Breast epithelium (tissue), 3 donors: Measurements from ENCODE around the gene SYTL3.
"Not testable (repeated sequence)": the region's sequence is repeated elsewhere in the genome, so short reads cannot be mapped to it uniquely, and the experiment has no call there.

Source experiments
- CTCF ChIP-seq, 3 donors: fragments of 450-650 bp; IDR thresholded peaks; one replicate each; pipeline ENCODE4 v1.5.1; 2016 to 2017; ENCODE audit warnings: antibody characterized with exemption in 3 of 3, mild to moderate bottlenecking in 3 of 3, moderate library complexity in 3 of 3
- POLR2A ChIP-seq: fragments of 450-650 bp; IDR thresholded peaks from one replicate; pipeline ENCODE4 v1.6.1; 2016; ENCODE audit warnings: antibody characterized with exemption, mild to moderate bottlenecking, moderate library complexity
- POLR2AphosphoS5 ChIP-seq, 3 donors: sonication (generic); formaldehyde crosslinking; IDR thresholded peaks; one replicate each; pipeline ENCODE4 v1.6.1; 2017; ENCODE audit warnings: antibody characterized with exemption in 3 of 3

- not testable (repeated sequence) for TF ChIP-seq POLR2A; CTCF (IDR thresholded peaks at IDR 0.05); POLR2AphosphoS5 (IDR thresholded peaks at IDR 0.05)
These were observed 43.8 kb upstream of the SYTL3 start for GRCh38 chr6:158606011-158606410.
